ENCODE results near the gene SCML1.

GRCh38 chrX:17750436-17750835 is 13.1 kb downstream of the SCML1 start:
- TF ChIP-seq, protein P1, sequence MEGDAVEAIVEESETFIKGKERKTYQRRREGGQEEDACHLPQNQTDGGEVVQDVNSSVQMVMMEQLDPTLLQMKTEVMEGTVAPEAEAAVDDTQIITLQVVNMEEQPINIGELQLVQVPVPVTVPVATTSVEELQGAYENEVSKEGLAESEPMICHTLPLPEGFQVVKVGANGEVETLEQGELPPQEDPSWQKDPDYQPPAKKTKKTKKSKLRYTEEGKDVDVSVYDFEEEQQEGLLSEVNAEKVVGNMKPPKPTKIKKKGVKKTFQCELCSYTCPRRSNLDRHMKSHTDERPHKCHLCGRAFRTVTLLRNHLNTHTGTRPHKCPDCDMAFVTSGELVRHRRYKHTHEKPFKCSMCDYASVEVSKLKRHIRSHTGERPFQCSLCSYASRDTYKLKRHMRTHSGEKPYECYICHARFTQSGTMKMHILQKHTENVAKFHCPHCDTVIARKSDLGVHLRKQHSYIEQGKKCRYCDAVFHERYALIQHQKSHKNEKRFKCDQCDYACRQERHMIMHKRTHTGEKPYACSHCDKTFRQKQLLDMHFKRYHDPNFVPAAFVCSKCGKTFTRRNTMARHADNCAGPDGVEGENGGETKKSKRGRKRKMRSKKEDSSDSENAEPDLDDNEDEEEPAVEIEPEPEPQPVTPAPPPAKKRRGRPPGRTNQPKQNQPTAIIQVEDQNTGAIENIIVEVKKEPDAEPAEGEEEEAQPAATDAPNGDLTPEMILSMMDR (IDR thresholded peaks at IDR 0.05; ENCODE audit: insufficient read depth, low read depth, low read length): no peak
- TF ChIP-seq EZH2 (IDR thresholded peaks at IDR 0.05; ENCODE audit: insufficient read depth, low read length): no peak

All from astrocyte (in vitro differentiated cells and primary cell).